HG03139 (cell line): ENCODE measurements around the gene MBD3L5.
"Not testable (repeated sequence)": the region's sequence is repeated elsewhere in the genome, so short reads cannot be mapped to it uniquely, and the experiment has no call there.

Source experiments
- ATAC-seq: cut with Tn5 transposase; IDR thresholded peaks from one replicate; pipeline ENCODE4 v1.9.1; 2021; ENCODE audit not compliant: unreplicated experiment

MBD3L5 gene

DNA sequence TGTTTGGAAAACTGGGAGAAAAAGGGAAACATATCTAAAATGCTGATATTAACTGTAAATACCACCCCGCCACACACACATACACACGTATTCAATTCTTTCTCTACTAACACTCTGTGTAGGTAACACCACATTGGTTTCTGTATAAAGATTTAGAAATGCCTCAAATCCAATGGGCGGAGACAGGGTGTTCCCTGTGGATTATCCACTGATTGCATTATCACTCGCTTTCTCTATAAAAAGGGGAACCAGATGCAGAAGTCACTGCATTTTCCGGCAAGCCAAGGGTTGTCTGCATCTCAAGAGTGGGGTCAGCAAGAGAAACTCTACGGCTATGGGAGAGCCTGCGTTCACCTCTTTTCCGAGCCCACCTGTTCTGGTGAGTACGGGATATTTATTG lies at the start of gene MBD3L5:
MBD3L5 (plus strand) TSS at position 301 of the 400 bp plus-strand sequence; CDS start at position 335, 34 bp downstream.
- ATAC-seq: not testable (repeated sequence)

DNA sequence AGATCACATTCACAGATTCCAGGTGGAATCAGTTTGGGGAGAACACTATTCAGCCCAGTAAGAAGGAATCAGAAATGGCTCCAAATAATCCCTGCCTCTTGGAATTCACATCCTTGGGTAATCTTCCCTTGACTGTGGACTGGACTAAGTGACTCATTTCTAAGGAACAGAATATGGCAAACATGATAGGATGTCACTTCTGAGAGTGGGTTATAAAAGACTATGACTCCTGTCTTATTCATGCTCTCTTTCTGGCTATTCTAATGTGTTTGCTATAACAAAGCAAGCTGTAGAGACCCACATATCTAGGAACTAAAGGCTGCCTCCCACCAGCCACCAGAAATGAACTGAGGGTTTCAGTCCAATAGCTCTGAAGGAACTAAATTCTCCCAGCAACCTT lies 46.9 kb upstream of the MBD3L5 start:
- ATAC-seq: no peak

DNA sequence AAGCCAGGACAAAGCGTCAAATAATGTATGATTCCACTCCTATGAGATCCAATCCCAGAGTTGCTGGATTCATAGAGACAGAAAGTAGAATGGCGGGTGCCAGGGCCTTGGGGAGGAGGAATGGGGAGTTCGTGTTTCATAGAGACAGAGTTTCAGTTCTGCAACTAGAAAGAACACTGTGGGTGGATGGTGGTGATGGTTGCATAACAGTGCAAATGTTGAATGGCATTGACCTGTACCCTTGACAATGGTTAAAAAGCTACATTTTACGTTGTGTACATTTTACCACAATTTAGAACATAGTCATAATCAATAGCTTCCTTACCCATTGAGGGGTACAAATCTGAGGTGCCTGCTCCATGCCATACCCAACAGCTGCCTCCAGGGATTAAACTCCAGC lies 42.5 kb upstream of the MBD3L5 start:
- no peak for ATAC-seq

DNA sequence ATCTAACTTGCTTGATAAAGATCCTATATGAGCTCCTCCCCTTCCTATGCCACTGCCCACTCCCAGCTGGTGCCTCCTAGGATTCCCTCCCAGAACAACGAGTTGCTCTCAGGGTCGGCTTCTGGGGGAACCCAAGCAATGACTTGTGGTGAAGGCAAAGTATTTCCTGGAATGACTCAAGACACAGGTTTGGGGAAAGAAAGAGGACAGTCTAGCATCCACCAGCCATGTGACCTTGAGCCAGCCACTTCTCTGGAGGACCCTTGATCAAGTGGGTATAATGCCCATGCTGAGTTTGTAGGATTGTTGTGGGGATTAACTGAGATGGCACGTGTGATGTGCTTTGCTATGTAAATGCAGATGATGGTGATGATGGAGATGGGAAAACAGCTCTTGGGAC lies 42.1 kb upstream of the MBD3L5 start:
- no peak for ATAC-seq

DNA sequence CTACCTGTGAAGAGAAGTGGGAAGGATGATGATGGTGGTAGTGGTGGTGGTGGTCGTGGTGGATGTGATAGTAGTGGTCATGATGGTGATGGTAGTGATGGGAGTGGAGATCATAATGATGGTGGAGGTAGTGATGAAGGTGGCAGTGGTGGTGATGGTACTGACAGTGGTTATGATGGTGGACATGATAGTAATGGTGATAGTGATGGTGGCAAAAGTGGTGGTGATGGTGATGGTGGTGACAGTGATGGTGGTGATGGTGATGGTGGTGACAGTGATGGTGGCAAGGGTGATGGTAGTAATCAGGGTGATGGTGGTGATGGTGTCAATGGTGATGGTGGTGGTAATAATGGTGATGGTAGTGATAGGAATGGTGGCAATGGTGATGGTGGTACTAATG lies 35.3 kb upstream of the MBD3L5 start:
- no peak for ATAC-seq

DNA sequence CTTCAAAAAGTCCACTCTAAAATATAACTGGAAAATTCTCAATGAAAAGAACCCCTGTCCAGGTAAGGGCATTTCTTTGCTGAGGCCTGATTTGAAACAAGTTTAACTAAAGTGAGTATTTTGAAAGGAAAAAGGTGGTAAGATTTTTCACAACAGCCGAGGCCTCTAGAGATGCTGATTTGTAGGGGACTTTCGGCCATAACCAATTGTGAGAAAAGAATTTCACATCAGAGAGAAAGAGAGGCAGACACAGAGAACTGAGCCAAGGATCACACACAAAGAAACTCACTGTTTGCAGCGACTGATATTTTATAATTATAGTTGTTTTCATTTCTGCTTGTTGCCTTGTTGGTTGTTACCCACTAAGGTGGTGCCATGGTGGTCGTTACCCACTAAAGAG lies 33.6 kb upstream of the MBD3L5 start:
- ATAC-seq: no peak

DNA sequence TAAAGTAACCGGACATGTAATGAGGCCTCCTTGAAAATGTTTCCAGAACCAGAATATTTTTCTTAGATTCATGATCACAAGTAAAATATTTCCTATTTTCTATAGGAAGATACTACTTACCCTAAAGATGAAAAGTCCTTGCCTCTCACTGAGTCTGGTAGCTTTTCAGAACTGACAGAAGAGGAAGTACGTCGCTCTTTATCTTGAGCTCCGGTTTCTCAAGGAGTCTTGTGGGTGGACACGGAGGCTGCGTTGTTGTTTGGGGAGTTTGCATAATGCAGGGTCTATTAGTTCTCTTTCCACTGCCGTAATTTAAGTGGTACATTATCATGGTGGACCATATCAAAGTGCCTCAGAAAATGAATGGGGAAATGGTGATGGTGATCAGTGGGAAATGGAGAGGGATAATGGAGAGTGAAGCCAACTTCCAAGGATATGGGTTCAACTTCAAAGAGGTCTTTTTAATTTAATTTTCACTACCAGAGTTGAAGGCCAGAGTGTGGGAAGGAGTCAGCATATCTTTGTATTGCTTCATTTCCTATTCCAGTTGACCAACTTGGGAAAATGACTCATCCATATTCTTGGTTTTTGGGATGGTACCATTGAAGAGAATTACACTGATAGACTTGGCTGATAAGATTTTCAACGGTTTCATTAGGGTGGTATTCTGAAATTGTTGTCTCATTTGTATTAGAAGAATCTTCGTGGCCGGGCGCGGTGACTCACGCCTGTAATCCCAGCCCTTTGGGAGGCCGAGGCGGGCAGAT lies 32.5 kb upstream of the MBD3L5 start:
- no peak for ATAC-seq

DNA sequence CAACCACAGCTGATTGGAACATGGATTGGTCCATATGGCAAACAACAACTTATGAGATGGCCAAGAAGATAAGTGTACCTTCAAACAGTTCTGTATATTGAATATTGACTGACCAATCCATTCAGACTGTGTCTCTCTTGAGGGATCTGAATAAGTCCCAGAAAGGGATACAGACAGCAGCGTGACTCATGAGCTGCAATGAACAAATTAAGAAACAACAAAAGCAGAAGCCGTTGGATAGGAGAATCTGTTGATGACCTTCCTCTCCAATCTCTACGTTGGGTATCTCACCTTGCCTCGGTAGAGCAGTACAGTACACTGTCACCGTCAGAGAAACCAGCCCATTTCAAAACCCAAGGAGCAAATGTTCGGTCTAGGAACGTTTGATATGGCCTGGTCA lies 30.4 kb upstream of the MBD3L5 start:
- no peak for ATAC-seq

DNA sequence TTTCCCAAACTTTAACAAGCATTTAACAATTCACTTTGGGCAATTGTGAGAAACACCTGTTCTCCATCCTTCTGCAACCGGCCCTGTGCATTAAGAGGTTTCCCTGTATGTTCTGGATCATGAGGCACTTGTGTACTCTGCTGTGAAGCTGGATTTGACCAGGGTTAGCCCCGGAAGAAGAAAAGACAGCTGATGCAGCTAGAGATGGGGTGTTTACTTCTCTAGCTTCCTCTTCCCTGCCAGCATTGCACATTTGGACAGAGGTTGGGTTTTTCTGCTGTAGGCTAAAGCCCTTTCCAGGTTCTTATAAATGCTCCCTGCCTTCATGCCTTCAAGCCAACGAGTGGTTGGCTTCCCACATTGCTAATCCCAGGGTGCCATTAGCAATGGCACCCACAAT lies 30.0 kb upstream of the MBD3L5 start:
- no peak for ATAC-seq

DNA sequence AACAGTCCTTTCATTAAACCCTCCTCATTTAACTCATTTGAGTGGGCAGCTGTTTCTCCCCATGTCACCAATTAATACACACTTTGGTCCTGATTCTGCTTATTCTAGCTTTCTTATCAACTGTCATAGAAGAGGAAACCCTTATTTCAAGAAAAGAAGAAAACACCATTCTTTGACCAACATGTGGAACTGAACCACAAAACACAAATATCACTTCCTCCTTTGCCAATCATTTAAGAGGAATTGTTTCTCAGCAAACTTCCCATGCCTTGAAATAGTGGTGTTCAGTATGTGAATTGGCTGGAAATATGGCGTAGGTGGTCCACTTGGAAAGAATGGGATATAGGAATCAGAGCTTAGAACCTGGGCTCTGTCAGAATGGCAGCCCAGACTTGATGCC lies 29.6 kb upstream of the MBD3L5 start:
- no peak for ATAC-seq

DNA sequence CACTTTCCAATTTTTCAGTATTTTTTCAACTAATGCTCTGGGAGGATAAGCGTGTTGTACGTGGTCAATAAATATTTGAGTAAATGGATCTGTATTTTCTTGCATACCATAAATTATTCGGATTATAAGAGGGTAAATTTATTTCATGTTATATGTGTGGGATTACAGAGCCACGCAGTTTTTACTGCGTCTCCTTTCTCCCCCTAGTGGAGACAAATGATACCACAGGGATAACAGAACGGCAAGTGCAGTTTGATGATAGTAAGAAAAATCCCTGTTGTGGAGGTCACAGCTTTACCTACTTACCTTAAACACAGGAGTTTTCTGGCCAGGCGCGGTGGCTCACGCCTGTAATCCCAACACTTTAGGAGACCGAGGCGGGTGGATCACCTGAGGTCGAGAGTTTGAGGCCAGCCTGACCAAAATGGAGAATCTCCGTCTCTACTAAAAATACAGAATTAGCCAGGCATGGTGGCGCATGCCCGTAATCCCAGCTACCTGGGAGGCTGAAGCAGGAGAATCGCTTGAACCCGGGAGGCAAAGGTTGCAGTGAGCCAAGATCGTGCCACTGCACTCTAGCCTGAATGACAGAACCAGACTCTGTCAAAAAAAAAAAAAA lies 26.0 kb upstream of the MBD3L5 start:
- no peak for ATAC-seq

DNA sequence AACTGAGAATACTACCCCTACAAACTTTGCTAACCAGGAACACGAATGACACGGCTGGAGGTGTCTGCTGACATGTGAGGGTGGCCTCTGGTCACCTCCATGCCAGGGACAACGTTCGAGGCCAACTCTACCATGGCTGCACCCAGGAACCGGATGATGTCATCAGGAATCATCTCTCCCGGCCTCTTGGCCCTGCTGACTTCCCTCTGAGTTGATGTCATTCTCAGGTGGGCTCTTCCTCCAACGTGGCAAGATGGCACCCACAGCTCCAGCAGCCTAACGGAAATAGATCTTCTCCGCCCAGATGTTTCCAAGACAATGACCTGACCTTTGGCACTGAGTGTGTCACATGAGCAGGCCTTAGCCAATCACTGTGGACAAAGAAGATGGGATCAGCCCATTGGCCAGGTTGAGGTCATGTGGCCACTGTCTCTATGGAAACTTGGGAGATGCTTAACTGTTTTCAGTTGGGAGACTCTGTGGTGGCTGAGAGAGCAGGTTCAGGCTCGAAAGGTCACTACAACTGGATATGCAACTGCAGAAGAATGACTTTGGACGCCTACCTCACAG lies 24.2 kb upstream of the MBD3L5 start:
- ATAC-seq: no peak

DNA sequence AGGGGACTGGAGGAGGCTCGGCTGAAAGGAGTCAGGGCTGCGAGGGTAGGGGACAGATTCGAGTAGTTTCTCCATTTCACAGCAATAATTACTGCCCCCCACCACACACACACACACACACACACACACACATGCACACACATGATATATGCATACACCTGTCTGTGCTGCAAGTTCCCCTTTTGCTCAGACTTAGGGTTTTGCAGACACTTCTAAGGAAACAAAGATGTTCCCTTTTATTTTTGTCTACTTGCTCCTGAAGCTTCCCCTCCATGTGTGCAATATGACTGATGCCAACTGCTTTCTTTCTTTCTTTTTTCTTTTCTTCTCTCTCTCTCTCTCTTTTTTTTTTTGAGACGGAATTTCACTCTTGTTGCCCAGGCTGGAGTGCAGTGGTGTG lies 22.5 kb upstream of the MBD3L5 start:
- no peak for ATAC-seq

DNA sequence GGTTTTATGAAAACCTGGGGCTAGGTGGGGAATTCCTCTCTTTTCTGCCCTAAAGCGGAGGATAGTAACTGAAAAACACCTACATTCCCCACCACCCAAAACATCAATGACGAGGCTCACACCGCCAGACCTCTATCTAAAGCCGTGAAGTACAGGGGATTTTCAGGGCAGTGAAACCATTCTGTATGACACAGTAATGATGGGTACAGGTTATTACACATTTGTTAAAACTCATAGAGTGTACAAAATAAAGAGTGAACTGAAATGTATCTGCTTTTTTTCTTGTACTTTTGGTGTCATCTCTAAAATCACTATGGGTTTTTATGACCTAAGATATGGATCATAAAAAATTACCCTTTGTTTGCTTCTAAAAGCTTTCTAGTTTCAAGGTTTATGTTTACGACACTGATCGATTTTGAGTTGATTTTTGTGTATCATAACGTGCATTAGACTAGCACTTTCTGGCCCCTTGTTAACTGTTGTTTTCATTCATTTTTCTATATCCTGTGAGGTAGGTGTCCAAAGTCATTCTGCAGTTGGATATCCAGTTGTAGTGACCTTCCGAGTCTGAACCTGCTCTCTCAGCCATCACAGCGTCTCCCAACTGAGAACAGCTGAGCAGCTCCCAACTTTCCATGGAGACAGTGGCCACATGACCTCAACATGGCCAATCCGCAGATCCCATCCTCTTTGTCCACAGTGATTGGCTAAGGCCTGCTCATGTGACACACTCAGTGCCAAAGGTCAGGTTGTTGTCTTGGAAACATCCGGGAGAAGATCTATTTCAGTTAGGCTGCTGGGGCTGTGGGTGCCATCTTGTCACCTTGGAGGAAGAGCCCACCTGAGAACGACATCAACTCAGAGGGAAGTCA lies 19.4 kb upstream of the MBD3L5 start:
- no peak for ATAC-seq

DNA sequence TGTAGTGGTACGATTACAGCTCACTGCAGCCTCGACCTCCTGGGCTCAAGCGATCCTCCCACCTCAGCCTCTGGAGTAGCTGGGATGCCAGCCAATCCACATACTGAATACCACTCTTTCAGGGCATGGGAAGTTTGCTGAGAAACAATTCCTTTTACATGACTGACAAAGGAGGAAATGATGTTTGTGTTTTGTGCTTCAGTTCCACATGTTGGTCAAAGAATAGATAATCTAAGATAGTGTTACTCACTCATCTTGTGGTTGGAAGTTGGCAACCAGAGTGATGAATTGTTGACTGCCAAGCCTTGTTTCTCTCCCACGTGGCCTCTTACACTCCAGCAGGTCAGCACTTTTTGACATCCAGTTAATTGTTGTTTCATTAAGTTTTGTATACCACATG lies 16.7 kb upstream of the MBD3L5 start:
- no peak for ATAC-seq

DNA sequence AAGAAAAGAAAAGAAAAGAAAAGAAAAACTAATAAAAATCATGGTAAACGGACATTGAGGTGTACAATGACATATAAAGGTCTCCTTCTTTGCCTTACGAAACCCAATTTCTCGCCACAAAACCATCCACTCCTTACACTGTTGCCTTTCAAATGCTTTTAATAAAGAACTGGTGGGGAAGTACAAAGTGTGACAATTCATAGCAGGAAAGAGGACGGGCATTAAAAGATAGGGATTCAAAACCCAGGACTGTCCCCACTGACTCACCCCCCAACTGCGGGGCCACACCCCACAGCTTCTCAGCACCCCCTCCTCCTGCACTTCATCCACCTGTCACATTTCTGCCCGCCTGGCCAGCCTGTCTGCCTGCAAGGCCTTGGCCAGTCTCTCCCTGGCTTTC lies 11.6 kb upstream of the MBD3L5 start:
- ATAC-seq: no peak

DNA sequence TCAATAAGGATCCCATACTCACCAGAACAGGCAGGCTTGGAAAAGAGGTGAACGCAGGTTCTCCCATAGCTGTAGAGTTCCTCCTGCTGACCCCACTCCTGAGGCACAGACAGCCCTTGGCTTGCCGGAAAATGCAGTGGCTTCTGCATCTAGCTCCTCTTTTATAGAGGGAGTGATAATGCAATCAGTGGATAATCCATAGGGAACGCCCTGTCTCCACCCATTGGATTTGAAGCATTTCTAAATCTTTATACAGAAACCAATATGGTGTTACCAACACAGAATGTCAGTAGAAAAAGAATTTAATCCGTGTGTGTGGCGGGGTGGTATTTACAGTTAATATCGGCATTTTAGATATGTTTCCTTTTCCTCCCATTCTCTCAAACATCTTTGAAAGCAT lies 9.0 kb upstream of the MBD3L5 start, which contains the start of gene MBD3L2B:
MBD3L2B (minus strand) TSS at position 101 of the 400 bp plus-strand sequence; CDS start at position 67, 34 bp downstream.
- ATAC-seq: not testable (repeated sequence)

DNA sequence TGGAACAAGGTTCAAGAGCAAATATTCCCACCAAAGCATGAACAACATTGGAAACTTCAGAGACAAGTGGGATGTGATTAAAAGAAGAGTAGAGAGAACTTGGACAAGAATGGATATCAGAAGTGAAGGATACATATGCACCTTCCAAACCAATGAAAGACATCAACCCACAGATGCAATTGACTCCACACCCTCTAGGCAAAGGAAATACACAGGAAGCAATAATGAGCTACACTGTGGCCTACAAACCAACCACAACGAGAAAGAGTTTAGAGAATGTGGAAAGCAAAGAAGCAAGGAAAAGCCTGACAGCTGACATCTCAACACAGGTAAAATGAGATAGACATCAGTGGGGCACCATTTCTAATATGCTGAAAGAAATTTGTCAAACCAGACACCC lies 1.6 kb upstream of the MBD3L5 start:
- not testable (repeated sequence) for ATAC-seq

DNA sequence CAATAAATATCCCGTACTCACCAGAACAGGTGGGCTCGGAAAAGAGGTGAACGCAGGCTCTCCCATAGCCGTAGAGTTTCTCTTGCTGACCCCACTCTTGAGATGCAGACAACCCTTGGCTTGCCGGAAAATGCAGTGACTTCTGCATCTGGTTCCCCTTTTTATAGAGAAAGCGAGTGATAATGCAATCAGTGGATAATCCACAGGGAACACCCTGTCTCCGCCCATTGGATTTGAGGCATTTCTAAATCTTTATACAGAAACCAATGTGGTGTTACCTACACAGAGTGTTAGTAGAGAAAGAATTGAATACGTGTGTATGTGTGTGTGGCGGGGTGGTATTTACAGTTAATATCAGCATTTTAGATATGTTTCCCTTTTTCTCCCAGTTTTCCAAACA lies 9.7 kb downstream of the MBD3L5 start, which contains the start of gene MBD3L4:
MBD3L4 (minus strand) TSS at position 101 of the 400 bp plus-strand sequence; CDS start at position 66, 35 bp downstream.
- ATAC-seq: not testable (repeated sequence)

DNA sequence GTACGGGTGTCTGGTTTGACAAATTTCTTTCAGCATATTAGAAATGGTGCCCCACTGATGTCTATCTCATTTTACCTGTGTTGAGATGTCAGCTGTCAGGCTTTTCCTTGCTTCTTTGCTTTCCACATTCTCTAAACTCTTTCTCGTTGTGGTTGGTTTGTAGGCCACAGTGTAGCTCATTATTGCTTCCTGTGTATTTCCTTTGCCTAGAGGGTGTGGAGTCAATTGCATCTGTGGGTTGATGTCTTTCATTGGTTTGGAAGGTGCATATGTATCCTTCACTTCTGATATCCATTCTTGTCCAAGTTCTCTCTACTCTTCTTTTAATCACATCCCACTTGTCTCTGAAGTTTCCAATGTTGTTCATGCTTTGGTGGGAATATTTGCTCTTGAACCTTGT lies 11.2 kb downstream of the MBD3L5 start:
- not testable (repeated sequence) for ATAC-seq

DNA sequence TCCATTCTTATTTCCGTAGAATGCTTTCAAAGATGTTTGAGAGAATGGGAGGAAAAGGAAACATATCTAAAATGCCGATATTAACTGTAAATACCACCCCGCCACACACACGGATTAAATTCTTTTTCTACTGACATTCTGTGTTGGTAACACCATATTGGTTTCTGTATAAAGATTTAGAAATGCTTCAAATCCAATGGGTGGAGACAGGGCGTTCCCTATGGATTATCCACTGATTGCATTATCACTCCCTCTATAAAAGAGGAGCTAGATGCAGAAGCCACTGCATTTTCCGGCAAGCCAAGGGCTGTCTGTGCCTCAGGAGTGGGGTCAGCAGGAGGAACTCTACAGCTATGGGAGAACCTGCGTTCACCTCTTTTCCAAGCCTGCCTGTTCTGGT lies 18.6 kb downstream of the MBD3L5 start, which contains the start of gene MBD3L2:
MBD3L2 (plus strand) TSS at position 301 of the 400 bp plus-strand sequence; CDS start at position 354, 53 bp downstream.
- not testable (repeated sequence) for ATAC-seq
